ENCODE results near the gene FIG4. TPM values are rescaled to one million over a fixed set of nuclear protein-coding genes. Genes with fewer than 3 reads are reported as not detected.

The FIG4 gene
- total and polyA plus RNA-seq, 2 of the 4 experiments (the other 2 are of a cell fraction), result 12.1 to 15.4 TPM

DNA sequence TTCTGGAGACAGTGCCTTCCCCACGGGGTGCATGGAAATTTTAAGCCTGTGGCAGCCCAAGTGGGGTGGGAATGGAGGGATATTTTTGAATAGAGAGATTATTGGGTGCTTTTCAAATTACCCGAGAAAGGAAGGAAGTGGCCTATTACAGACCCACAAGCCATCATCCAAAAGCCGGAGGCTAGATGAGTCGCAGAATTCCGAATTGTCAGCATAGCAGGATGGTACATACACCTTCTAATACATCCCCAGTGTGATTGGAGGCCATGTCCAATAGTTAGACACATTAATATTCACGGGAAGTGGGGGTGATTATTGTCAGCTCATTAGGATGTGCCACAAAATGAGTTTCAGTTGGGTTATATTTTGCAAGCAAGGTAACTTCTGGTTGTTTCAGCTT, 133.0 kb downstream of the FIG4 start:
- no peak overlapping the region for H3K56ac ChIP-seq (ENCODE audit: extremely low read depth, insufficient read depth, low read length)
- H2AK9ac ChIP-seq (replicated peaks; ENCODE audit: low read depth, low read length, poor library complexity), result no peak overlapping the region
- H4K8ac ChIP-seq (ENCODE audit: low read depth in 2 of 2, low read length in 2 of 2), result no peak overlapping the region
- POLR2A ChIA-PET (ENCODE audit: unreplicated experiment), result no interaction called here
- H2BK20ac ChIP-seq (ENCODE audit: low read depth, low read length), result no peak overlapping the region
- no peak overlapping the region for H2BK120ac ChIP-seq (ENCODE audit: low read depth, low read length)
- H3K27me3 ChIP-seq (ENCODE audit: control insufficient read depth, insufficient read depth, low read length), result no peaks in the 10 kb centered on the region
- peaks cover 3% of the 10 kb centered on the region; the same call in 1 of the 2 replicates for H3K9me1 ChIP-seq (ENCODE audit: insufficient read depth, low read length)
- H3K4me2 ChIP-seq (ENCODE audit: low read depth, low read length), result no peak overlapping the region
- WGBS, 2 experiments (ENCODE audit: extremely low coverage in 2 of 2, insufficient read length in 1 of 2), result no CpG with 5 or more reads among the region's 6 CpGs
- no peak overlapping the region for H2AK5ac ChIP-seq (ENCODE audit: low read depth, low read length)
- no peaks in the 10 kb centered on the region for H4K20me1 ChIP-seq (ENCODE audit: insufficient read depth, low read length)
- H4K5ac ChIP-seq (ENCODE audit: low read depth, low read length), result no peak overlapping the region
- DNase-seq (no peak), ATAC-seq (ENCODE audit: low read depth) (no peak)
- H3K23ac ChIP-seq (ENCODE audit: low read depth, low read length), result no peak overlapping the region
- intact Hi-C loops (cut with micrococcal nuclease), result no loop called here
- CTCF ChIA-PET, result no interaction called here
- no peaks in the 10 kb centered on the region for H3K4me1 ChIP-seq (ENCODE audit: control insufficient read depth, insufficient read depth, low read length)
- BruUV-seq (replicated peaks), result no TSS peak
- H3K79me1 ChIP-seq (ENCODE audit: low read depth in 1 of 2, low read length in 2 of 2), result no peaks in the 10 kb centered on the region
- H3K27ac ChIP-seq (ENCODE audit: insufficient read depth, low read length), result no peak overlapping the region
- no peak overlapping the region for H3K14ac ChIP-seq (replicated peaks; ENCODE audit: low read depth, low read length)
- in situ Hi-C loops (cut with MboI; ENCODE audit: low sequenced_read_pairs), result no loop called here
- H3K9me3 ChIP-seq (ENCODE audit: control insufficient read depth, insufficient read depth, low read length), result no peaks in the 10 kb centered on the region
- no peak overlapping the region for H3K4me3 ChIP-seq (ENCODE audit: insufficient read depth, low read depth, low read length)
- dilution Hi-C loops (cut with HindIII; ENCODE audit: low sequenced_read_pairs, unreplicated experiment), result no loop called here
- H2BK5ac ChIP-seq (ENCODE audit: low read depth, low read length, poor library complexity, severe bottlenecking), result no peak overlapping the region
- no peak overlapping the region for H2BK15ac ChIP-seq (ENCODE audit: low read depth, low read length)
- peaks cover 4% of the 10 kb centered on the region for H3K36me3 ChIP-seq (ENCODE audit: control insufficient read depth, insufficient read depth, low read length)
- H3K4ac ChIP-seq (ENCODE audit: low read depth, low read length), result no peak overlapping the region
- no peak overlapping the region for H4K91ac ChIP-seq (ENCODE audit: insufficient read depth, low read depth, low read length)
- H3K9ac ChIP-seq (ENCODE audit: low read depth, low read length), result no peak overlapping the region
- no peak overlapping the region for H3K18ac ChIP-seq (ENCODE audit: low read depth, low read length)
- no peak overlapping the region for H2AFZ ChIP-seq (replicated peaks; ENCODE audit: low read length, poor library complexity)
- no peak for TF ChIP-seq RFX5 (IDR thresholded peaks at IDR 0.05; ENCODE audit: low read depth, low read length)
- TF ChIP-seq, protein P1, sequence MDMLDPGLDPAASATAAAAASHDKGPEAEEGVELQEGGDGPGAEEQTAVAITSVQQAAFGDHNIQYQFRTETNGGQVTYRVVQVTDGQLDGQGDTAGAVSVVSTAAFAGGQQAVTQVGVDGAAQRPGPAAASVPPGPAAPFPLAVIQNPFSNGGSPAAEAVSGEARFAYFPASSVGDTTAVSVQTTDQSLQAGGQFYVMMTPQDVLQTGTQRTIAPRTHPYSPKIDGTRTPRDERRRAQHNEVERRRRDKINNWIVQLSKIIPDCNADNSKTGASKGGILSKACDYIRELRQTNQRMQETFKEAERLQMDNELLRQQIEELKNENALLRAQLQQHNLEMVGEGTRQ (IDR thresholded peaks at IDR 0.05; ENCODE audit: low read depth, low read length), result no peak
- no peak for TF ChIP-seq CEBPB (IDR thresholded peaks at IDR 0.05; ENCODE audit: low read depth, low read length)
- TF ChIP-seq NFE2L2 (IDR thresholded peaks at IDR 0.05; ENCODE audit: low read depth, low read length), result no peak
- TF ChIP-seq POLR2A (IDR thresholded peaks at IDR 0.05; ENCODE audit: low read depth, low read length), result no peak
- TF ChIP-seq, protein P2, sequence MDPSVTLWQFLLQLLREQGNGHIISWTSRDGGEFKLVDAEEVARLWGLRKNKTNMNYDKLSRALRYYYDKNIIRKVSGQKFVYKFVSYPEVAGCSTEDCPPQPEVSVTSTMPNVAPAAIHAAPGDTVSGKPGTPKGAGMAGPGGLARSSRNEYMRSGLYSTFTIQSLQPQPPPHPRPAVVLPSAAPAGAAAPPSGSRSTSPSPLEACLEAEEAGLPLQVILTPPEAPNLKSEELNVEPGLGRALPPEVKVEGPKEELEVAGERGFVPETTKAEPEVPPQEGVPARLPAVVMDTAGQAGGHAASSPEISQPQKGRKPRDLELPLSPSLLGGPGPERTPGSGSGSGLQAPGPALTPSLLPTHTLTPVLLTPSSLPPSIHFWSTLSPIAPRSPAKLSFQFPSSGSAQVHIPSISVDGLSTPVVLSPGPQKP (IDR thresholded peaks at IDR 0.05; ENCODE audit: borderline replicate concordance, low read depth, low read length), result no peak
- TF ChIP-seq BHLHE40 (IDR thresholded peaks at IDR 0.05; ENCODE audit: low read depth, low read length), result no peak
- TF ChIP-seq RAD21 (IDR thresholded peaks at IDR 0.05; ENCODE audit: low read length), result no peak
- TF ChIP-seq RCOR1 (IDR thresholded peaks at IDR 0.05; ENCODE audit: insufficient replicate concordance, low read length), result no peak
- no peak for TF ChIP-seq SMC3 (IDR thresholded peaks at IDR 0.05; ENCODE audit: low read depth, low read length)
- TF ChIP-seq, protein P3, sequence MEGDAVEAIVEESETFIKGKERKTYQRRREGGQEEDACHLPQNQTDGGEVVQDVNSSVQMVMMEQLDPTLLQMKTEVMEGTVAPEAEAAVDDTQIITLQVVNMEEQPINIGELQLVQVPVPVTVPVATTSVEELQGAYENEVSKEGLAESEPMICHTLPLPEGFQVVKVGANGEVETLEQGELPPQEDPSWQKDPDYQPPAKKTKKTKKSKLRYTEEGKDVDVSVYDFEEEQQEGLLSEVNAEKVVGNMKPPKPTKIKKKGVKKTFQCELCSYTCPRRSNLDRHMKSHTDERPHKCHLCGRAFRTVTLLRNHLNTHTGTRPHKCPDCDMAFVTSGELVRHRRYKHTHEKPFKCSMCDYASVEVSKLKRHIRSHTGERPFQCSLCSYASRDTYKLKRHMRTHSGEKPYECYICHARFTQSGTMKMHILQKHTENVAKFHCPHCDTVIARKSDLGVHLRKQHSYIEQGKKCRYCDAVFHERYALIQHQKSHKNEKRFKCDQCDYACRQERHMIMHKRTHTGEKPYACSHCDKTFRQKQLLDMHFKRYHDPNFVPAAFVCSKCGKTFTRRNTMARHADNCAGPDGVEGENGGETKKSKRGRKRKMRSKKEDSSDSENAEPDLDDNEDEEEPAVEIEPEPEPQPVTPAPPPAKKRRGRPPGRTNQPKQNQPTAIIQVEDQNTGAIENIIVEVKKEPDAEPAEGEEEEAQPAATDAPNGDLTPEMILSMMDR (conservative IDR thresholded peaks at IDR 0.05; ENCODE audit: low read depth, low read length), result no peak
- no peak for TF ChIP-seq FOS (IDR thresholded peaks at IDR 0.05; ENCODE audit: low read depth, low read length)
- TF ChIP-seq MAFK (IDR thresholded peaks at IDR 0.05; ENCODE audit: low read depth, low read length), result no peak
- no peak for TF ChIP-seq CHD1 (IDR thresholded peaks at IDR 0.05; ENCODE audit: low read depth, low read length)
